ENCODE measurements around the gene XPO6. TPM values are rescaled to one million over a fixed set of nuclear protein-coding genes. Genes with fewer than 3 reads are reported as not detected.

XPO6 gene
- total RNA-seq, 4 donors from 2014 or later: 72.9 to 251 (median 86.4) TPM

GRCh38 chr16:28146536-28146935 is 65.2 kb downstream of the XPO6 start:
- no peaks in the 10 kb centered on the region for H3K27me3 ChIP-seq
- no peak for DNase-seq
- TF ChIP-seq CTCF (IDR thresholded peaks at IDR 0.05) (no peak), POLR2A (IDR thresholded peaks at IDR 0.05) (no peak)

GRCh38 chr16:28145796-28146195 is 66.0 kb downstream of the XPO6 start:
- H3K27ac ChIP-seq: no peak overlapping the region
- H3K9me3 ChIP-seq: no peaks in the 10 kb centered on the region
- no peak for DNase-seq
- no peak overlapping the region for H3K4me3 ChIP-seq
- no peaks in the 10 kb centered on the region for H3K4me1 ChIP-seq
- H3K27me3 ChIP-seq: no peaks in the 10 kb centered on the region
- no peak for TF ChIP-seq CTCF (IDR thresholded peaks at IDR 0.05)
- no peak for TF ChIP-seq POLR2A (IDR thresholded peaks at IDR 0.05)
- intact Hi-C loops (cut with DNase I; ENCODE audit: low total_unique reads): no loop called here
- H3K36me3 ChIP-seq: no peaks in the 10 kb centered on the region

More at GRCh38 chr16:28146536-28146935, 65.2 kb downstream of the XPO6 start:
- Histone ChIP-seq H3K36me3 (no peaks in the 10 kb centered on the region), H3K4me3 (no peak overlapping the region), H3K27ac (no peak overlapping the region), H3K4me1 (no peaks in the 10 kb centered on the region), H3K9me3 (no peaks in the 10 kb centered on the region)
- intact Hi-C loops (cut with DNase I; ENCODE audit: low total_unique reads): no loop called here

- TF ChIP-seq CTCF (IDR thresholded peaks at IDR 0.05) (no peak), POLR2A (IDR thresholded peaks at IDR 0.05) (no peak)
- intact Hi-C loops (cut with DNase I; ENCODE audit: low total_unique reads): no loop called here
These were observed 70.8 kb downstream of the XPO6 start for GRCh38 chr16:28140788-28141618.

GRCh38 chr16:28139530-28139929 is 72.2 kb downstream of the XPO6 start:
- Histone ChIP-seq H3K4me1 (no peaks in the 10 kb centered on the region), H3K27me3 (no peaks in the 10 kb centered on the region), H3K36me3 (no peaks in the 10 kb centered on the region), H3K27ac (no peak overlapping the region), H3K9me3 (no peaks in the 10 kb centered on the region), H3K4me3 (no peak overlapping the region)
- TF ChIP-seq POLR2A (IDR thresholded peaks at IDR 0.05): no peak
- no peak for DNase-seq
- intact Hi-C loops (cut with DNase I; ENCODE audit: low total_unique reads): no loop called here

More at GRCh38 chr16:28140788-28141618, 70.8 kb downstream of the XPO6 start:
- H3K9me3 ChIP-seq: no peaks in the 10 kb centered on the region
- no peak overlapping the region for H3K27ac ChIP-seq
- H3K36me3 ChIP-seq: no peaks in the 10 kb centered on the region
- H3K4me1 ChIP-seq: no peaks in the 10 kb centered on the region
- no peak for DNase-seq
- H3K27me3 ChIP-seq: no peaks in the 10 kb centered on the region
- no peak overlapping the region for H3K4me3 ChIP-seq

GRCh38 chr16:28136751-28137434 is 74.9 kb downstream of the XPO6 start:
- intact Hi-C loops (cut with DNase I; ENCODE audit: low total_unique reads): no loop called here
- H3K4me3 ChIP-seq: no peak overlapping the region
- no peaks in the 10 kb centered on the region for H3K36me3 ChIP-seq
- no peak overlapping the region for H3K27ac ChIP-seq
- no peak for DNase-seq
- no peak for TF ChIP-seq POLR2A (IDR thresholded peaks at IDR 0.05)
- no peak for TF ChIP-seq CTCF (IDR thresholded peaks at IDR 0.05)
- no peaks in the 10 kb centered on the region for H3K4me1 ChIP-seq
- H3K9me3 ChIP-seq: no peaks in the 10 kb centered on the region
- H3K27me3 ChIP-seq: no peaks in the 10 kb centered on the region
